Stimulated activated CD8-positive, alpha-beta memory T cell treated with anti-CD3 and anti-CD28 coated beads, Interleukin-4, amount 100 ng/mL, for 1 hour (primary cell): Measurements from ENCODE around the gene LPIN1.
"Not testable (repeated sequence)": the region's sequence is repeated elsewhere in the genome, so short reads cannot be mapped to it uniquely, and the experiment has no call there.

Experiments used
- DNase-seq, 2 donors: peaks; one replicate each; pipeline ENCODE4 v3.0.0-alpha.2; 2020; ENCODE audit warnings: low read depth in 2 of 2, low spot score in 1 of 2

LPIN1 gene

GRCh38 chr2:11716689-11717321 is 29.6 kb upstream of the LPIN1 start:
- no peak for DNase-seq

- DNase-seq, result no peak
These were observed 28.8 kb upstream of the LPIN1 start for GRCh38 chr2:11717623-11718022.

GRCh38 chr2:11718606-11719005 is 27.8 kb upstream of the LPIN1 start:
- no peak for DNase-seq

GRCh38 chr2:11719230-11719977 is 27.0 kb upstream of the LPIN1 start:
- DNase-seq, result no peak

GRCh38 chr2:11720752-11721151 is 25.7 kb upstream of the LPIN1 start:
- DNase-seq, result no peak

- no peak for DNase-seq
These were observed 24.0 kb upstream of the LPIN1 start for GRCh38 chr2:11722292-11723060.

- no peak for DNase-seq
These were observed 23.4 kb upstream of the LPIN1 start for GRCh38 chr2:11723061-11723371.

- no peak for DNase-seq
These were observed 22.3 kb upstream of the LPIN1 start for GRCh38 chr2:11724151-11724550.

GRCh38 chr2:11726384-11726783 is 20.0 kb upstream of the LPIN1 start:
- DNase-seq, result no peak

- DNase-seq, result no peak
These were observed 16.8 kb upstream of the LPIN1 start for GRCh38 chr2:11729362-11730212.

GRCh38 chr2:11731214-11731984 is 15.0 kb upstream of the LPIN1 start:
- not testable (repeated sequence) for DNase-seq

- DNase-seq, result no peak
These were observed 13.8 kb upstream of the LPIN1 start for GRCh38 chr2:11732587-11732986.

- DNase-seq, result not testable (repeated sequence)
These were observed 8.6 kb upstream of the LPIN1 start for GRCh38 chr2:11737852-11738251.

GRCh38 chr2:11738589-11739436 is 7.6 kb upstream of the LPIN1 start:
- DNase-seq, result no peak

GRCh38 chr2:11740723-11741122 is 5.7 kb upstream of the LPIN1 start:
- DNase-seq, result no peak

GRCh38 chr2:11742317-11742701 is 4.1 kb upstream of the LPIN1 start:
- no peak for DNase-seq

- DNase-seq, result no peak
These were observed 3.6 kb upstream of the LPIN1 start for GRCh38 chr2:11742702-11743357.

GRCh38 chr2:11743366-11743765 is 3.1 kb upstream of the LPIN1 start:
- DNase-seq, result no peak
